B cell (primary cell): ENCODE results near the gene ABHD6. TPM values are rescaled to one million over a fixed set of nuclear protein-coding genes. Genes with fewer than 3 reads are reported as not detected.

Source experiments
- polyA plus RNA-seq: library from polyadenylated mRNA; depleted of rRNA; stranded (reverse); fragments of >200 nt; gene quantifications from 2 replicates; pipeline ENCODE4 v1.2.3, GENCODE V29; 2012
- small RNA-seq: library from RNA; depleted of rRNA; stranded (forward); fragments of <200 nt; gene quantifications from one replicate; pipeline ENCODE3, GENCODE V24; 2012; ENCODE audit warnings: low replicate concordance, low read depth; ENCODE audit not compliant: insufficient read length
- total RNA-seq, 2 donors: library from RNA; stranded (reverse); fragments of 120-200 nt in 1 of 2; gene quantifications; 1 replicate in 1 of 2; 2 replicates in 1 of 2; pipeline versions ENCODE4 v1.2.3 to v1.2.4, GENCODE V29; 2013 to 2022

The ABHD6 gene
- total and polyA plus RNA-seq, 2 donors (not counting 1 experiment from before 2014, with no cell fraction given) = 4.5 to 24.2 TPM

Small RNA genes within 50 kb of the gene (small RNA-seq; reads per million reads assigned to genes)
- gene AC098479.1 = not detected

Other genes with a start within 250 kb of the ABHD6 start
- gene FLNB, start 229.4 kb upstream of the ABHD6 start, total RNA-seq = 28.2 and 28.3 TPM in 2 replicates
- 25.5 and 26.1 TPM in 2 replicates for gene FLNB, start 229.4 kb upstream of the ABHD6 start, polyA plus RNA-seq
- gene DNASE1L3, start 26.8 kb upstream of the ABHD6 start, total RNA-seq = 0.39 and 1.1 TPM in 2 replicates
- gene DNASE1L3, start 26.8 kb upstream of the ABHD6 start, polyA plus RNA-seq = 0.66 and 2.6 TPM in 2 replicates
- 17.9 and 18.3 TPM in 2 replicates for gene RPP14, start 68.5 kb downstream of the ABHD6 start, total RNA-seq
- gene RPP14, start 68.5 kb downstream of the ABHD6 start, polyA plus RNA-seq = 4.7 and 10.4 TPM in 2 replicates
- 8.8 and 9.3 TPM in 2 replicates for gene HTD2, start 68.7 kb downstream of the ABHD6 start, total RNA-seq
- 4.2 and 6.3 TPM in 2 replicates for gene HTD2, start 68.7 kb downstream of the ABHD6 start, polyA plus RNA-seq
- gene PXK, start 95.1 kb downstream of the ABHD6 start, total RNA-seq = 104 and 109 TPM in 2 replicates
- gene PXK, start 95.1 kb downstream of the ABHD6 start, polyA plus RNA-seq = 46.8 and 57.4 TPM in 2 replicates
- 59.0 and 67.2 TPM in 2 replicates for gene PDHB, start 196.0 kb downstream of the ABHD6 start, total RNA-seq
- gene PDHB, start 196.0 kb downstream of the ABHD6 start, polyA plus RNA-seq = 20.5 and 21.7 TPM in 2 replicates